GM23338 (cell line): ENCODE results near the gene PARP8. TPM values are rescaled to one million over a fixed set of nuclear protein-coding genes. Genes with fewer than 3 reads are reported as not detected.

Experiments
- ATAC-seq: fragments of 200-7000 bp; cut with Tn5 transposase; 3 replicates; pipeline ENCODE4 v1.9.1; 2020
- DNase-seq: peaks from one replicate; pipeline ENCODE4 v3.0.0-alpha.2; 2015; ENCODE audit warnings: low spot score
- H2AFZ ChIP-seq: fragments of 200-600 bp; sonication (generic); 2 replicates; pipeline ENCODE4 v1.8.0; 2016; ENCODE audit warnings: antibody characterized with exemption, mild to moderate bottlenecking, moderate library complexity
- H3F3A ChIP-seq: fragments of 200-600 bp; sonication (generic); replicated peaks from 2 replicates; pipeline ENCODE4 v1.8.0; 2017; ENCODE audit warnings: antibody characterized with exemption, mixed run types, low read depth
- H3K27ac ChIP-seq: fragments of 200-600 bp; sonication (generic); 2 replicates; pipeline ENCODE4 v1.6.1; 2016; ENCODE audit warnings: low read depth
- H3K27me3 ChIP-seq: fragments of 200-600 bp; sonication (generic); 2 replicates; pipeline ENCODE4 v1.8.0; 2016; ENCODE audit warnings: mild to moderate bottlenecking, mixed run types, moderate library complexity; ENCODE audit not compliant: insufficient read depth
- H3K36me3 ChIP-seq: fragments of 200-600 bp; sonication (generic); 2 replicates; pipeline ENCODE4 v1.8.0; 2016; ENCODE audit warnings: mild to moderate bottlenecking; ENCODE audit not compliant: insufficient read depth
- H3K4me1 ChIP-seq: fragments of 200-600 bp; sonication (generic); 2 replicates; pipeline ENCODE4 v1.8.0; 2016; ENCODE audit warnings: mild to moderate bottlenecking, moderate library complexity; ENCODE audit not compliant: insufficient read depth
- H3K4me2 ChIP-seq: fragments of 200-600 bp; sonication (generic); 2 replicates; pipeline ENCODE4 v1.7.1; 2017; ENCODE audit warnings: mixed run types
- H3K4me3 ChIP-seq: fragments of 200-600 bp; sonication (generic); 2 replicates; pipeline ENCODE4 v1.6.1; 2016; ENCODE audit warnings: mixed run types
- H3K79me2 ChIP-seq: fragments of 200-600 bp; sonication (generic); replicated peaks from 2 replicates; pipeline ENCODE4 v1.8.0; 2017; ENCODE audit warnings: mild to moderate bottlenecking; ENCODE audit not compliant: insufficient read depth
- H3K9me2 ChIP-seq: fragments of 200-600 bp; sonication (generic); 2 replicates; pipeline ENCODE4 v1.8.0; 2017; ENCODE audit not compliant: insufficient read depth
- H4K20me1 ChIP-seq: fragments of 200-600 bp; sonication (generic); replicated peaks from 2 replicates; pipeline ENCODE4 v1.8.0; 2017; ENCODE audit warnings: mild to moderate bottlenecking; ENCODE audit not compliant: insufficient read depth
- H3K27ac Mint-ChIP-seq: 2 replicates; pipeline ENCODE4 v1.8.0; 2020; ENCODE audit warnings: inconsistent platforms, mild to moderate bottlenecking, moderate library complexity, mixed read lengths
- H3K27me3 Mint-ChIP-seq: 3 replicates; pipeline ENCODE4 v1.8.0; 2022; ENCODE audit warnings: low read depth, mild to moderate bottlenecking, moderate library complexity, mixed read lengths, inconsistent platforms; ENCODE audit not compliant: insufficient read depth, poor library complexity
- H3K36me3 Mint-ChIP-seq: 3 replicates; pipeline ENCODE4 v1.8.0; 2021; ENCODE audit warnings: low read depth, mild to moderate bottlenecking, inconsistent platforms, moderate library complexity, mixed read lengths
- H3K4me1 Mint-ChIP-seq: 3 replicates; pipeline ENCODE4 v1.8.0; 2020; ENCODE audit warnings: mild to moderate bottlenecking, inconsistent platforms, mixed read lengths
- H3K4me3 Mint-ChIP-seq: 3 replicates; pipeline ENCODE4 v1.8.0; 2021; ENCODE audit warnings: moderate library complexity, mild to moderate bottlenecking, inconsistent platforms, mixed read lengths
- H3K9me3 Mint-ChIP-seq: 3 replicates; pipeline ENCODE4 v1.8.0; 2020; ENCODE audit warnings: moderate library complexity, mild to moderate bottlenecking, inconsistent platforms, mixed read lengths
- EZH2phosphoT487 ChIP-seq: fragments of 200-600 bp; sonication (generic); IDR thresholded peaks from one replicate; pipeline ENCODE4 v1.8.1; 2018; ENCODE audit warnings: antibody characterized with exemption; ENCODE audit not compliant: unreplicated experiment
- JUNB ChIP-seq: IDR thresholded peaks from one replicate; pipeline ENCODE4 v1.6.1; 2016; ENCODE audit warnings: antibody characterized with exemption; ENCODE audit not compliant: unreplicated experiment
- NANOG ChIP-seq: IDR thresholded peaks from 2 replicates; pipeline ENCODE4 v1.6.1; 2016; ENCODE audit warnings: antibody characterized with exemption, borderline replicate concordance
- POLR2AphosphoS5 ChIP-seq: IDR thresholded peaks from 2 replicates; pipeline ENCODE4 v1.6.1; 2016; ENCODE audit warnings: antibody characterized with exemption, low read depth
- STAT1 ChIP-seq: IDR thresholded peaks from one replicate; pipeline ENCODE4 v1.6.1; 2016; ENCODE audit warnings: antibody characterized with exemption; ENCODE audit not compliant: unreplicated experiment
- ZNF114 ChIP-seq: fragments of 250-450 bp; sonication (Bioruptor Pico); IDR thresholded peaks from 2 replicates; pipeline ENCODE4 v1.5.0; 2020; ENCODE audit warnings: mild to moderate bottlenecking, moderate library complexity
- ZNF331 ChIP-seq: fragments of 250-450 bp; sonication (Bioruptor Pico); IDR thresholded peaks from 2 replicates; pipeline ENCODE4 v1.5.0; 2020; ENCODE audit warnings: low read depth, mild to moderate bottlenecking, moderate library complexity
- polyA plus RNA-seq: library from polyadenylated mRNA; unstranded; fragments of >200 nt; fragmentation: Nextera tagmentation; extraction: Ambion mirVana; gene quantifications from 2 replicates; pipeline ENCODE4 v1.2.1, GENCODE V29; 2016
- total RNA-seq: library from RNA; depleted of rRNA; stranded (reverse); fragments of >200 nt; shearing (Covaris generic); gene quantifications from 2 replicates; pipeline ENCODE4 v1.2.3, GENCODE V29; 2014
- TF ChIP-seq, protein P1 (sequence below), 2 experiments: fragments of 200-600 bp in 1 of 2; sonication (generic) in 1 of 2; conservative IDR thresholded peaks; 2 replicates each; pipeline versions ENCODE4 v1.5.1 to v1.6.1; 2016 to 2017; ENCODE audit warnings: antibody characterized with exemption in 2 of 2, low read depth in 2 of 2, mild to moderate bottlenecking in 2 of 2, moderate library complexity in 1 of 2
- TF ChIP-seq, protein P2 (sequence below): fragments of 250-450 bp; sonication (Bioruptor Pico); IDR thresholded peaks from 2 replicates; pipeline ENCODE4 v1.5.0; 2020; ENCODE audit warnings: mild to moderate bottlenecking, moderate library complexity
- TF ChIP-seq, protein P3 (sequence below): IDR thresholded peaks from one replicate; pipeline ENCODE4 v1.6.1; 2018; ENCODE audit warnings: antibody characterized with exemption; ENCODE audit not compliant: unreplicated experiment

The PARP8 gene
- total and polyA plus RNA-seq, 2 experiments from 2014 or later, result 13.0 to 25.0 TPM

DNA sequence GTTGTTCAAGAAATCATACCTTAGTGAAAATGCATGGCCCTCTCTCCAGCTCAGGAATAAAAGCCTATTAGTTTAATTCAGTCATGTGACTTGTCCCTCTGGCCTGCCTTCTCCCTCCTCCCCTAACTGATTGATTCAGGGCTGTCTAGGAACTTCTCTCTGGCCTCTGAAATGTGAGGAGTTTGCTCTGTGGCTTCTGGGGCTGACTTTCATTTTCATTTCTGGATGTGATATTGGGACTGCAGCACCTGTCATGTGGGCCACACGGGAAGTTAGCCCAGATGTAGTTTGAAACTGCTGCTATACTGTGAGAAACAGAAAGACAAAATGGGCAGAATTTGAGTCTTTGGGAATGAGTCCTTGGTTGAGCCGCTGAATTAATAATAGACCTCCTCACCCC lies 44.8 kb downstream of the PARP8 start (continued):
- no peak for TF ChIP-seq POLR2AphosphoS5
- TF ChIP-seq, protein P1, sequence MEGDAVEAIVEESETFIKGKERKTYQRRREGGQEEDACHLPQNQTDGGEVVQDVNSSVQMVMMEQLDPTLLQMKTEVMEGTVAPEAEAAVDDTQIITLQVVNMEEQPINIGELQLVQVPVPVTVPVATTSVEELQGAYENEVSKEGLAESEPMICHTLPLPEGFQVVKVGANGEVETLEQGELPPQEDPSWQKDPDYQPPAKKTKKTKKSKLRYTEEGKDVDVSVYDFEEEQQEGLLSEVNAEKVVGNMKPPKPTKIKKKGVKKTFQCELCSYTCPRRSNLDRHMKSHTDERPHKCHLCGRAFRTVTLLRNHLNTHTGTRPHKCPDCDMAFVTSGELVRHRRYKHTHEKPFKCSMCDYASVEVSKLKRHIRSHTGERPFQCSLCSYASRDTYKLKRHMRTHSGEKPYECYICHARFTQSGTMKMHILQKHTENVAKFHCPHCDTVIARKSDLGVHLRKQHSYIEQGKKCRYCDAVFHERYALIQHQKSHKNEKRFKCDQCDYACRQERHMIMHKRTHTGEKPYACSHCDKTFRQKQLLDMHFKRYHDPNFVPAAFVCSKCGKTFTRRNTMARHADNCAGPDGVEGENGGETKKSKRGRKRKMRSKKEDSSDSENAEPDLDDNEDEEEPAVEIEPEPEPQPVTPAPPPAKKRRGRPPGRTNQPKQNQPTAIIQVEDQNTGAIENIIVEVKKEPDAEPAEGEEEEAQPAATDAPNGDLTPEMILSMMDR (conservative IDR thresholded peaks at IDR 0.05; ENCODE audit: low read depth in 2 of 2), result no peak

DNA sequence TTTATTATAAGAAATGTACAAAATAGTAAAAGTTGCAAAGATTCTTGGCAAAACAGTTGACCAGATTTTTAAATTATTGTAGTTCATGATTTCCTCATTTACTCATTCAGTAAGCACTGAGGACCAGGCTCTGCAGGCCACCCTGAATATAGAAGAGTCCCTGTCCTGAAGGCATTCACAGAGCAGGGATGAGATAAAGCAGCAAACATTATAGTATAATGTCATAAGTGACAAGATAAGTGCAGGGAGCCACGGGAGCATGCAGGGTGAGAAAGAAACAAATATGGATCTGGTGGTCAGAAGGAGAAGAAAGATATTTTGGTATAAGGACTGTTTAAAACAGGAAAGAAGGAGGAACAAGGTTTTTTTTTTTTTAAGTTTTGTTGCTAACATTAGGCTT lies 46.0 kb downstream of the PARP8 start:
- Mint-ChIP-seq H3K27ac (no peak overlapping the region), H3K36me3 (no peaks in the 10 kb centered on the region), H3K4me3 (no peak overlapping the region), H3K27me3 (peaks cover 2% of the 10 kb centered on the region), H3K9me3 (no peaks in the 10 kb centered on the region), H3K4me1 (peaks cover 54% of the 10 kb centered on the region)
- Histone ChIP-seq H3K9me2 (0 out of 2 replicates have a peak, but pooled peaks cover 3% of the 10 kb centered on the region), H3K27ac (no peak overlapping the region), H4K20me1 (peaks cover 11% of the 10 kb centered on the region; the same call in 1 of the 2 replicates), H3K79me2 (peaks cover 91% of the 10 kb centered on the region), H2AFZ (no peak overlapping the region), H3K4me1 (peaks cover 15% of the 10 kb centered on the region), H3K27me3 (no peaks in the 10 kb centered on the region), H3K4me3 (no peak overlapping the region), H3K36me3 (no peaks in the 10 kb centered on the region), H3K4me2 (no peak overlapping the region), H3F3A (no peaks in the 10 kb centered on the region)
- no peak for ATAC-seq
- DNase-seq, result no peak
- TF ChIP-seq, protein P2, sequence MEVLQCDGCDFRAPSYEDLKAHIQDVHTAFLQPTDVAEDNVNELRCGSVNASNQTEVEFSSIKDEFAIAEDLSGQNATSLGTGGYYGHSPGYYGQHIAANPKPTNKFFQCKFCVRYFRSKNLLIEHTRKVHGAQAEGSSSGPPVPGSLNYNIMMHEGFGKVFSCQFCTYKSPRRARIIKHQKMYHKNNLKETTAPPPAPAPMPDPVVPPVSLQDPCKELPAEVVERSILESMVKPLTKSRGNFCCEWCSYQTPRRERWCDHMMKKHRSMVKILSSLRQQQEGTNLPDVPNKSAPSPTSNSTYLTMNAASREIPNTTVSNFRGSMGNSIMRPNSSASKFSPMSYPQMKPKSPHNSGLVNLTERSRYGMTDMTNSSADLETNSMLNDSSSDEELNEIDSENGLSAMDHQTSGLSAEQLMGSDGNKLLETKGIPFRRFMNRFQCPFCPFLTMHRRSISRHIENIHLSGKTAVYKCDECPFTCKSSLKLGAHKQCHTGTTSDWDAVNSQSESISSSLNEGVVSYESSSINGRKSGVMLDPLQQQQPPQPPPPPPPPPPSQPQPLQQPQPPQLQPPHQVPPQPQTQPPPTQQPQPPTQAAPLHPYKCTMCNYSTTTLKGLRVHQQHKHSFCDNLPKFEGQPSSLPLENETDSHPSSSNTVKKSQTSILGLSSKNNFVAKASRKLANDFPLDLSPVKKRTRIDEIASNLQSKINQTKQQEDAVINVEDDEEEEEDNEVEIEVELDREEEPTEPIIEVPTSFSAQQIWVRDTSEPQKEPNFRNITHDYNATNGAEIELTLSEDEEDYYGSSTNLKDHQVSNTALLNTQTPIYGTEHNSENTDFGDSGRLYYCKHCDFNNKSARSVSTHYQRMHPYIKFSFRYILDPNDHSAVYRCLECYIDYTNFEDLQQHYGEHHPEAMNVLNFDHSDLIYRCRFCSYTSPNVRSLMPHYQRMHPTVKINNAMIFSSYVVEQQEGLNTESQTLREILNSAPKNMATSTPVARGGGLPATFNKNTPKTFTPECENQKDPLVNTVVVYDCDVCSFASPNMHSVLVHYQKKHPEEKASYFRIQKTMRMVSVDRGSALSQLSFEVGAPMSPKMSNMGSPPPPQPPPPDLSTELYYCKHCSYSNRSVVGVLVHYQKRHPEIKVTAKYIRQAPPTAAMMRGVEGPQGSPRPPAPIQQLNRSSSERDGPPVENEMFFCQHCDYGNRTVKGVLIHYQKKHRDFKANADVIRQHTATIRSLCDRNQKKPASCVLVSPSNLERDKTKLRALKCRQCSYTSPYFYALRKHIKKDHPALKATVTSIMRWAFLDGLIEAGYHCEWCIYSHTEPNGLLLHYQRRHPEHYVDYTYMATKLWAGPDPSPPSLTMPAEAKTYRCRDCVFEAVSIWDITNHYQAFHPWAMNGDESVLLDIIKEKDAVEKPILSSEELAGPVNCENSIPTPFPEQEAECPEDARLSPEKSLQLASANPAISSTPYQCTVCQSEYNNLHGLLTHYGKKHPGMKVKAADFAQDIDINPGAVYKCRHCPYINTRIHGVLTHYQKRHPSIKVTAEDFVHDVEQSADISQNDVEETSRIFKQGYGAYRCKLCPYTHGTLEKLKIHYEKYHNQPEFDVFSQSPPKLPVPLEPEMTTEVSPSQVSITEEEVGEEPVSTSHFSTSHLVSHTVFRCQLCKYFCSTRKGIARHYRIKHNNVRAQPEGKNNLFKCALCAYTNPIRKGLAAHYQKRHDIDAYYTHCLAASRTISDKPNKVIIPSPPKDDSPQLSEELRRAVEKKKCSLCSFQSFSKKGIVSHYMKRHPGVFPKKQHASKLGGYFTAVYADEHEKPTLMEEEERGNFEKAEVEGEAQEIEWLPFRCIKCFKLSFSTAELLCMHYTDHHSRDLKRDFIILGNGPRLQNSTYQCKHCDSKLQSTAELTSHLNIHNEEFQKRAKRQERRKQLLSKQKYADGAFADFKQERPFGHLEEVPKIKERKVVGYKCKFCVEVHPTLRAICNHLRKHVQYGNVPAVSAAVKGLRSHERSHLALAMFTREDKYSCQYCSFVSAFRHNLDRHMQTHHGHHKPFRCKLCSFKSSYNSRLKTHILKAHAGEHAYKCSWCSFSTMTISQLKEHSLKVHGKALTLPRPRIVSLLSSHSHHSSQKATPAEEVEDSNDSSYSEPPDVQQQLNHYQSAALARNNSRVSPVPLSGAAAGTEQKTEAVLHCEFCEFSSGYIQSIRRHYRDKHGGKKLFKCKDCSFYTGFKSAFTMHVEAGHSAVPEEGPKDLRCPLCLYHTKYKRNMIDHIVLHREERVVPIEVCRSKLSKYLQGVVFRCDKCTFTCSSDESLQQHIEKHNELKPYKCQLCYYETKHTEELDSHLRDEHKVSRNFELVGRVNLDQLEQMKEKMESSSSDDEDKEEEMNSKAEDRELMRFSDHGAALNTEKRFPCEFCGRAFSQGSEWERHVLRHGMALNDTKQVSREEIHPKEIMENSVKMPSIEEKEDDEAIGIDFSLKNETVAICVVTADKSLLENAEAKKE (CRISPR knock-in tag), result no peak
- TF ChIP-seq EZH2phosphoT487, result no peak
- TF ChIP-seq, protein P3, sequence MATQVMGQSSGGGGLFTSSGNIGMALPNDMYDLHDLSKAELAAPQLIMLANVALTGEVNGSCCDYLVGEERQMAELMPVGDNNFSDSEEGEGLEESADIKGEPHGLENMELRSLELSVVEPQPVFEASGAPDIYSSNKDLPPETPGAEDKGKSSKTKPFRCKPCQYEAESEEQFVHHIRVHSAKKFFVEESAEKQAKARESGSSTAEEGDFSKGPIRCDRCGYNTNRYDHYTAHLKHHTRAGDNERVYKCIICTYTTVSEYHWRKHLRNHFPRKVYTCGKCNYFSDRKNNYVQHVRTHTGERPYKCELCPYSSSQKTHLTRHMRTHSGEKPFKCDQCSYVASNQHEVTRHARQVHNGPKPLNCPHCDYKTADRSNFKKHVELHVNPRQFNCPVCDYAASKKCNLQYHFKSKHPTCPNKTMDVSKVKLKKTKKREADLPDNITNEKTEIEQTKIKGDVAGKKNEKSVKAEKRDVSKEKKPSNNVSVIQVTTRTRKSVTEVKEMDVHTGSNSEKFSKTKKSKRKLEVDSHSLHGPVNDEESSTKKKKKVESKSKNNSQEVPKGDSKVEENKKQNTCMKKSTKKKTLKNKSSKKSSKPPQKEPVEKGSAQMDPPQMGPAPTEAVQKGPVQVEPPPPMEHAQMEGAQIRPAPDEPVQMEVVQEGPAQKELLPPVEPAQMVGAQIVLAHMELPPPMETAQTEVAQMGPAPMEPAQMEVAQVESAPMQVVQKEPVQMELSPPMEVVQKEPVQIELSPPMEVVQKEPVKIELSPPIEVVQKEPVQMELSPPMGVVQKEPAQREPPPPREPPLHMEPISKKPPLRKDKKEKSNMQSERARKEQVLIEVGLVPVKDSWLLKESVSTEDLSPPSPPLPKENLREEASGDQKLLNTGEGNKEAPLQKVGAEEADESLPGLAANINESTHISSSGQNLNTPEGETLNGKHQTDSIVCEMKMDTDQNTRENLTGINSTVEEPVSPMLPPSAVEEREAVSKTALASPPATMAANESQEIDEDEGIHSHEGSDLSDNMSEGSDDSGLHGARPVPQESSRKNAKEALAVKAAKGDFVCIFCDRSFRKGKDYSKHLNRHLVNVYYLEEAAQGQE, result no peak
- no peak for TF ChIP-seq JUNB
- no peak for TF ChIP-seq ZNF331 (CRISPR knock-in tag)
- no peak for TF ChIP-seq POLR2AphosphoS5
- TF ChIP-seq STAT1, result no peak
- no peak for TF ChIP-seq ZNF114
- TF ChIP-seq NANOG, result no peak
- TF ChIP-seq, protein P1 (conservative IDR thresholded peaks at IDR 0.05; ENCODE audit: low read depth in 2 of 2), result no peak
